Sigmoid colon (tissue), 7 donors: Measurements from ENCODE around the gene PHB1. TPM values are rescaled to one million over a fixed set of nuclear protein-coding genes. Genes with fewer than 3 reads are reported as not detected.

Source experiments
- DNase-seq: peaks from one replicate; pipeline ENCODE4 v3.0.0-alpha.2; 2019
- H3K27ac ChIP-seq, 4 donors: fragments of 200-600 bp; sonication (generic); one replicate each; pipeline ENCODE4 v1.5.1; 2016 to 2019; ENCODE audit warnings: mild to moderate bottlenecking in 1 of 4
- H3K27me3 ChIP-seq, 3 donors: fragments of 200-600 bp; sonication (generic); one replicate each; pipeline ENCODE4 v1.5.1; 2019; ENCODE audit warnings: mild to moderate bottlenecking in 1 of 3
- H3K36me3 ChIP-seq, 4 donors: fragments of 200-600 bp; sonication (generic); one replicate each; pipeline ENCODE4 v1.5.1; 2016 to 2019
- H3K4me1 ChIP-seq, 4 donors: fragments of 200-600 bp; sonication (generic); one replicate each; pipeline ENCODE4 v1.5.1; 2017 to 2019
- H3K4me3 ChIP-seq, 4 donors: fragments of 200-600 bp; sonication (generic); one replicate each; pipeline ENCODE4 v1.5.1; 2017 to 2019; ENCODE audit warnings: mild to moderate bottlenecking in 2 of 4, moderate library complexity in 1 of 4
- H3K9me3 ChIP-seq, 4 donors: fragments of 200-600 bp in 3 of 4; sonication (generic) in 3 of 4; one replicate each; pipeline versions ENCODE4 v1.5.1 to v1.6.1; 2013 to 2019
- EP300 ChIP-seq, 4 donors: sonication (generic); formaldehyde crosslinking; IDR thresholded peaks; one replicate each; pipeline ENCODE4 v1.6.1; 2017; ENCODE audit warnings: antibody characterized with exemption in 4 of 4
- POLR2A ChIP-seq, 2 donors: fragments of 450-650 bp; IDR thresholded peaks; one replicate each; pipeline ENCODE4 v1.6.1; 2016; ENCODE audit warnings: antibody characterized with exemption in 2 of 2, mild to moderate bottlenecking in 2 of 2, moderate library complexity in 2 of 2
- POLR2AphosphoS5 ChIP-seq, 4 donors: sonication (generic); formaldehyde crosslinking; IDR thresholded peaks; one replicate each; pipeline ENCODE4 v1.6.1; 2017; ENCODE audit warnings: antibody characterized with exemption in 4 of 4
- WGBS, 2 donors: extraction: QIAGEN DNeasy Blood & Tissue Kit; methylation state at CpG; one replicate each; pipeline ENCODE4 v1.1.7; 2013; 5-methylcytosine and 5-hydroxymethylcytosine counted together
- intact Hi-C: fragments of 100-400 bp; cut with DNase I; formaldehyde crosslinking; loops from one replicate; pipeline ENCODE4 v1.15.1; 2023
- polyA plus RNA-seq, 3 donors: library from polyadenylated mRNA; stranded (reverse); fragments of 200-250 nt; gene quantifications; one replicate each; pipeline ENCODE4 v1.2.3, GENCODE V29; 2013
- total RNA-seq, 4 donors: library from RNA; depleted of rRNA; stranded (reverse); fragments of >200 nt; gene quantifications; one replicate each; pipeline ENCODE4 v1.1.0, GENCODE V29; 2016
- TF ChIP-seq, protein P1 (sequence below), 4 experiments: fragments of 450-650 bp in 3 of 4; fragments of 200-600 bp in 1 of 4; IDR thresholded peaks; one replicate each; pipeline ENCODE4 v1.5.1; 2016 to 2019; ENCODE audit warnings: antibody characterized with exemption in 4 of 4, mild to moderate bottlenecking in 3 of 4, moderate library complexity in 2 of 4
- donor health status: healthy with polysubstance abuse.
- donor health status: Bipolar disorder and iron deficiency.
- donor health status: healthy.

PHB1 gene
- total RNA-seq (100 to 1,000 TPM in 1 of 4 donors, 10 to 100 TPM in 3; 70.9 to 105 (median 94.4) TPM), polyA plus RNA-seq (100 to 1,000 TPM; 148 to 279 (median 225) TPM)

DNA sequence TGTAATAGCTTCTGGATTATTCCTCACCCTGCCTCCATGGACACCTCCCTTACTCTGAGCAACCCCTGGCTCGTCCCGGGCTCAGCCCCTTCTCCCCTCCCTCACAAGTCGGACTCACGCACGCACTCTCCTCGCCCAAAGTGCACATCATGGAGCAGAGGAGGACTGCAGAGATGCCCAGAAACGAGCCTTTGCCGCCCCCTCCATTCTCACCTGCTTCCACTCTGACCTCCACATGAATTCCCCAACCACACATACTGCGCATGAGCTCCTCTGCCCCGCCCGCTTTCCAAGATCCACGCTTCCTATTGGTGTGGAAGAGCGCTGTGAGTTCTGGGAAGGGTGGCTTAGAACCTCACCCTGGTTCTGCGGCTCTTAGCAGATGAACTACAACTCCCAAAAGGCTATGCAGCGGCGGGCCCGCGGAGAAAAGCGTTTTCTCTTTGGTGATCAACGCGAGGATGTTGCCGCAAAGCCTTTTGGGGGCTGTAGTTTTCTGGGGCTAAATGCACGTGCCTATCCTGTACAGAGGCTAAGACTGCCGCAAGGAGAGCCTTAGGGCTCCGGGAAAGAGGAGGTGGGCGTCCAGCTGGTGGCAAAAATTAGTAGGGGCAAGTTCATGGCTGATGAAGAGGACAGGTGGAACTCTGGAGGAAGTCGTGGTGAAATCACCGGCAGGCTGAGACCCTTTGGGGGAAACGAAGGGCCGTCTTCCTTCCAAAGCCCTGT lies at the start of gene PHB1:
Gene PHB1, minus strand, starts transcription at position 261 of the 729 bp plus-strand sequence. CDS start 1,618 bp downstream, outside the sequence.
- peak within 1 kb of the TSS; percentile 63 to 94 (median 78) for H3K4me3 ChIP-seq
- no peaks in the 10 kb centered on the region for H3K9me3 ChIP-seq
- peaks cover 5 to 34% (median 18%) of the 10 kb centered on the region in 4 donors for H3K36me3 ChIP-seq
- TF ChIP-seq POLR2AphosphoS5 (IDR thresholded peaks at IDR 0.05), result peak in 3 of 4 donors; percentile 24 to 62 (median 53)
- TF ChIP-seq, protein P1, sequence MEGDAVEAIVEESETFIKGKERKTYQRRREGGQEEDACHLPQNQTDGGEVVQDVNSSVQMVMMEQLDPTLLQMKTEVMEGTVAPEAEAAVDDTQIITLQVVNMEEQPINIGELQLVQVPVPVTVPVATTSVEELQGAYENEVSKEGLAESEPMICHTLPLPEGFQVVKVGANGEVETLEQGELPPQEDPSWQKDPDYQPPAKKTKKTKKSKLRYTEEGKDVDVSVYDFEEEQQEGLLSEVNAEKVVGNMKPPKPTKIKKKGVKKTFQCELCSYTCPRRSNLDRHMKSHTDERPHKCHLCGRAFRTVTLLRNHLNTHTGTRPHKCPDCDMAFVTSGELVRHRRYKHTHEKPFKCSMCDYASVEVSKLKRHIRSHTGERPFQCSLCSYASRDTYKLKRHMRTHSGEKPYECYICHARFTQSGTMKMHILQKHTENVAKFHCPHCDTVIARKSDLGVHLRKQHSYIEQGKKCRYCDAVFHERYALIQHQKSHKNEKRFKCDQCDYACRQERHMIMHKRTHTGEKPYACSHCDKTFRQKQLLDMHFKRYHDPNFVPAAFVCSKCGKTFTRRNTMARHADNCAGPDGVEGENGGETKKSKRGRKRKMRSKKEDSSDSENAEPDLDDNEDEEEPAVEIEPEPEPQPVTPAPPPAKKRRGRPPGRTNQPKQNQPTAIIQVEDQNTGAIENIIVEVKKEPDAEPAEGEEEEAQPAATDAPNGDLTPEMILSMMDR (IDR thresholded peaks at IDR 0.05), result no peak
- H3K4me1 ChIP-seq, result peaks cover 0 to 20% (median 16%) of the 10 kb centered on the region in 4 donors
- DNase-seq, result peak; percentile 98
- 0 to 1% methylated on average over 30 of the region's 30 CpGs for WGBS, 2 donors
- intact Hi-C loops, result loop anchor here (5.0 to 10.0 kb wide), 3 partner anchors 83 to 280 kb away; partner anchors contain the start of gene NGFR
- no peaks in the 10 kb centered on the region for H3K27me3 ChIP-seq
- peak within 1 kb of the TSS; percentile 62 to 71 (median 68) for H3K27ac ChIP-seq

GRCh38 chr17:49464049-49464448 lies 49.4 kb upstream of the PHB1 start:
- TF ChIP-seq POLR2AphosphoS5 (IDR thresholded peaks at IDR 0.05) (no peak), POLR2A (IDR thresholded peaks at IDR 0.05) (no peak), EP300 (IDR thresholded peaks at IDR 0.05) (no peak)
- TF ChIP-seq, protein P1 (IDR thresholded peaks at IDR 0.05), result no peak
- Histone ChIP-seq H3K4me3 (no peak overlapping the region), H3K27me3 (peaks cover 0 to 29% (median 0%) of the 10 kb centered on the region in 3 donors), H3K36me3 (no peaks in the 10 kb centered on the region), H3K9me3 (peaks cover 0 to 7% (median 1%) of the 10 kb centered on the region in 4 donors), H3K27ac (no peak overlapping the region), H3K4me1 (no peaks in the 10 kb centered on the region)
- DNase-seq, result no peak
- intact Hi-C loops, result no loop called here
- 70 to 87% methylated on average over 2 of the region's 2 CpGs for WGBS, 2 donors

GRCh38 chr17:49461580-49461979 lies 46.9 kb upstream of the PHB1 start:
- WGBS, 2 donors, result 27 to 52% methylated on average over 2 of the region's 2 CpGs

GRCh38 chr17:49460401-49460800 lies 45.7 kb upstream of the PHB1 start:
- H3K36me3 ChIP-seq, result no peaks in the 10 kb centered on the region
- TF ChIP-seq POLR2A (IDR thresholded peaks at IDR 0.05) (no peak), EP300 (IDR thresholded peaks at IDR 0.05) (no peak), POLR2AphosphoS5 (IDR thresholded peaks at IDR 0.05) (no peak)
- TF ChIP-seq, protein P1 (IDR thresholded peaks at IDR 0.05), result no peak
- intact Hi-C loops, result no loop called here
- H3K4me3 ChIP-seq, result no peak overlapping the region
- no peak overlapping the region for H3K27ac ChIP-seq
- no peaks in the 10 kb centered on the region for H3K4me1 ChIP-seq
- 85 to 87% methylated on average over 7 of the region's 7 CpGs for WGBS, 2 donors
- DNase-seq, result no peak
- peaks cover 0 to 7% (median 1%) of the 10 kb centered on the region in 4 donors for H3K9me3 ChIP-seq
- H3K27me3 ChIP-seq, result peaks cover 0 to 37% (median 0%) of the 10 kb centered on the region in 3 donors

More at GRCh38 chr17:49461580-49461979, 46.9 kb upstream of the PHB1 start:
- intact Hi-C loops, result no loop called here
- DNase-seq, result no peak
- Histone ChIP-seq H3K27ac (no peak overlapping the region), H3K4me1 (no peaks in the 10 kb centered on the region), H3K9me3 (peaks cover 0 to 7% (median 1%) of the 10 kb centered on the region in 4 donors), H3K27me3 (peaks cover 0 to 36% (median 0%) of the 10 kb centered on the region in 3 donors), H3K36me3 (no peaks in the 10 kb centered on the region), H3K4me3 (no peak overlapping the region)
- TF ChIP-seq POLR2A (IDR thresholded peaks at IDR 0.05) (no peak), POLR2AphosphoS5 (IDR thresholded peaks at IDR 0.05) (no peak), EP300 (IDR thresholded peaks at IDR 0.05) (no peak)
- TF ChIP-seq, protein P1 (IDR thresholded peaks at IDR 0.05), result no peak
